Colonic mucosa (tissue), 4 donors: ENCODE results near the gene PIK3C3. TPM values are rescaled to one million over a fixed set of nuclear protein-coding genes. Genes with fewer than 3 reads are reported as not detected.

Experiments used
- DNase-seq: peaks from one replicate; pipeline ENCODE4 v3.0.0-alpha.2; 2020
- H3K27ac ChIP-seq: fragments of 200-600 bp; one replicate; pipeline ENCODE4 v1.8.0; 2021
- H3K27me3 ChIP-seq: fragments of 200-600 bp; one replicate; pipeline ENCODE4 v1.8.0; 2021
- H3K36me3 ChIP-seq: fragments of 200-600 bp; one replicate; pipeline ENCODE4 v1.8.0; 2021
- H3K4me1 ChIP-seq: fragments of 200-600 bp; one replicate; pipeline ENCODE4 v1.8.0; 2021; ENCODE audit warnings: mild to moderate bottlenecking
- H3K4me3 ChIP-seq: fragments of 200-600 bp; one replicate; pipeline ENCODE4 v1.8.0; 2021
- H3K9ac ChIP-seq, 2 donors: one replicate each; pipeline ENCODE4 v1.7.0; 2013; ENCODE audit warnings: control low read depth in 2 of 2, low read depth in 2 of 2, low read length in 2 of 2
- H3K9me3 ChIP-seq: fragments of 200-600 bp; one replicate; pipeline ENCODE4 v1.8.0; 2021
- intact Hi-C: fragments of 100-400 bp; cut with DNase I; formaldehyde crosslinking; loops from one replicate; pipeline ENCODE4 v1.14.1; 2022
- total RNA-seq, 2 donors: library from RNA; stranded (reverse); fragmentation: NEBNext Ultra II Directional in 1 of 2; extraction: Animal tissue kit (Norgen Biotek cat#: 25700) in 1 of 2; gene quantifications; one replicate each; pipeline ENCODE4 v1.2.1, GENCODE V29; 2021
- TF ChIP-seq, protein P1 (sequence below): fragments of 200-600 bp; IDR thresholded peaks from one replicate; pipeline ENCODE4 v1.8.0; 2022; ENCODE audit warnings: antibody characterized with exemption, mild to moderate bottlenecking
- donor health status: healthy.
- donor health status: DM: no; HTN: no; CAD: no.
- donor health status: DM: no; HTN: no; CAD: no.

PIK3C3 gene
- total RNA-seq, 2 donors from 2014 or later: 32.0 to 40.3 TPM

DNA sequence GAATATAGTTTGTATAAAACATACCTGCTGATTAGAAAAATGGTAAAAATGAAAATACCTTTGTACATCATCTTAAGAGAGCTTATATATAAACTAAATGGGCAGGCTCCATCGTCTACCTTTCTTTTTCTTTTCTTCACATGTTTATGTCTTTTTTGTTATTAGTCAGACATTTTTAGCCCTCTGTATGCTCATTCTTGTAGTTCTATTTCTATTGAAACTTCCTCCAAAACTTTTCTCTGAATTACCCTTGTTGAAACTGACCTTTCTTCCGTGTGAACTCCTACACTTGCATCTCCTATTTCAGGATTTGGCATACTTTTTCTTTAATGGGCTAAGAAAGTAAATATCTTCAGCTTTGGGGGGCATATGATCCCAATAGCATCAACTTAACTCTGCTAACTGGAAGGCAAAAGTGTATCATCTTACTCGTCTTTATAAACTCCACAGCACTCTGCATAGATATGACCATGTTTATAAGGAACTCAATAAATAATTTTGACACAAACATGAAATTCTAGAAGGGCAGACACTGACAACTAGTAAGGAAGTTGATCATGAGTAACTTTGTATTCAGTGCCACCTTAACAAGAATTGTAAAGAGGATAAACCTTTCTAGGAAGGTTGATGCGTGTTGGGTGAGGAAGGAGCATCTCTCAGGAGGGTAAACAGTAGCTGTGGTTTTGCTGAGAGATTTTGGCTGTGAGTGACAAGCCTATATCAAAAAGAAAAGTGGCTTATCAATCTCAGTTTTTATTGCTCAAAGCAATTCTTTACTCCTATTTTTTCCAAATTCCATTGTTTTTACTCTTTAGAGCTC lies 127.6 kb downstream of the PIK3C3 start:
- H3K4me1 ChIP-seq: no peaks in the 10 kb centered on the region
- H3K4me3 ChIP-seq: no peak overlapping the region
- intact Hi-C loops: no loop called here
- no peaks in the 10 kb centered on the region for H3K36me3 ChIP-seq
- DNase-seq: no peak
- TF ChIP-seq, protein P1, sequence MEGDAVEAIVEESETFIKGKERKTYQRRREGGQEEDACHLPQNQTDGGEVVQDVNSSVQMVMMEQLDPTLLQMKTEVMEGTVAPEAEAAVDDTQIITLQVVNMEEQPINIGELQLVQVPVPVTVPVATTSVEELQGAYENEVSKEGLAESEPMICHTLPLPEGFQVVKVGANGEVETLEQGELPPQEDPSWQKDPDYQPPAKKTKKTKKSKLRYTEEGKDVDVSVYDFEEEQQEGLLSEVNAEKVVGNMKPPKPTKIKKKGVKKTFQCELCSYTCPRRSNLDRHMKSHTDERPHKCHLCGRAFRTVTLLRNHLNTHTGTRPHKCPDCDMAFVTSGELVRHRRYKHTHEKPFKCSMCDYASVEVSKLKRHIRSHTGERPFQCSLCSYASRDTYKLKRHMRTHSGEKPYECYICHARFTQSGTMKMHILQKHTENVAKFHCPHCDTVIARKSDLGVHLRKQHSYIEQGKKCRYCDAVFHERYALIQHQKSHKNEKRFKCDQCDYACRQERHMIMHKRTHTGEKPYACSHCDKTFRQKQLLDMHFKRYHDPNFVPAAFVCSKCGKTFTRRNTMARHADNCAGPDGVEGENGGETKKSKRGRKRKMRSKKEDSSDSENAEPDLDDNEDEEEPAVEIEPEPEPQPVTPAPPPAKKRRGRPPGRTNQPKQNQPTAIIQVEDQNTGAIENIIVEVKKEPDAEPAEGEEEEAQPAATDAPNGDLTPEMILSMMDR: no peak
- no peak overlapping the region for H3K9ac ChIP-seq
- H3K9me3 ChIP-seq: no peaks in the 10 kb centered on the region
- no peaks in the 10 kb centered on the region for H3K27me3 ChIP-seq
- no peak overlapping the region for H3K27ac ChIP-seq

DNA sequence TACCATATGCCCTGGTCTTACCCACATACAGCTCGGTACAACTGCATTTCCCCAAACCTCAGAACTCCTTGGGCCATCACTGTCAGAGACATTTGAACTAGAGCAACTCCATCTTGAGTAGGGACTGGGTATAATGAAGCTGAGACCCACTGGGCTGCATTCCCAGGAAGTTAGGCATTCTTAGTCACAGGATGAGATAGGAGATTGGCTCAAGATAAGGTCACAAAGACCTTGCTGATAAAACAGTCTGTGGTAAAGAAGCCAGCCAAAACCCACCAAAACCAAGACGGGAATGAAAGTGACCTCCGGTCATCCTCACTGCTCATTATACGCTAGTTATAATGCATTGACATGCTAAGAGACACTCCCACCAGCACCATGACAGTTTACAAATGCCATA lies 131.3 kb downstream of the PIK3C3 start:
- Histone ChIP-seq H3K4me3 (no peak overlapping the region), H3K36me3 (no peaks in the 10 kb centered on the region), H3K27me3 (no peaks in the 10 kb centered on the region), H3K9me3 (no peaks in the 10 kb centered on the region), H3K9ac (no peak overlapping the region), H3K27ac (no peak overlapping the region), H3K4me1 (no peaks in the 10 kb centered on the region)
- TF ChIP-seq, protein P1: no peak
- DNase-seq: no peak
- intact Hi-C loops: no loop called here

DNA sequence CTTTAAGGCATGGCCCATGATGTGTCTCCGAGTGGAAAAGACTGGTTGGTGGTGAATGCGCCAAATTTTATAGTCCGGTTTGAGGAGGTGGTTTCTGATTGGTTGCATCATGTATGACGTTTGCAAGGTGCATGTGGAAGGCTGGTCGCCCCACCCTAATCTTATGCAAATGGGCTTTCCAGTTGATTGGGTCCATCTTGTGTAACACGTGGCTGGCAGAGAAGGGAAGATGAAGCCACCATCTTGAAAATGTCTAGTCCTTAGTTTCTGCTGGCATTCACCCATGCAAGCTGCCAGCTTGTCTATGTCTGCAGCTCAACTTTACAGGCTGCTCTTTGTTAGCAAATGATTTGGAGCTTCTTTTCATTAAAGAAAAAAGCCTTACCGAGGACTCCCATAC lies 132.2 kb downstream of the PIK3C3 start:
- Histone ChIP-seq H3K36me3 (no peaks in the 10 kb centered on the region), H3K9me3 (no peaks in the 10 kb centered on the region), H3K4me1 (no peaks in the 10 kb centered on the region), H3K27ac (no peak overlapping the region), H3K4me3 (no peak overlapping the region), H3K9ac (no peak overlapping the region), H3K27me3 (no peaks in the 10 kb centered on the region)
- intact Hi-C loops: no loop called here
- DNase-seq: no peak
- TF ChIP-seq, protein P1: no peak

DNA sequence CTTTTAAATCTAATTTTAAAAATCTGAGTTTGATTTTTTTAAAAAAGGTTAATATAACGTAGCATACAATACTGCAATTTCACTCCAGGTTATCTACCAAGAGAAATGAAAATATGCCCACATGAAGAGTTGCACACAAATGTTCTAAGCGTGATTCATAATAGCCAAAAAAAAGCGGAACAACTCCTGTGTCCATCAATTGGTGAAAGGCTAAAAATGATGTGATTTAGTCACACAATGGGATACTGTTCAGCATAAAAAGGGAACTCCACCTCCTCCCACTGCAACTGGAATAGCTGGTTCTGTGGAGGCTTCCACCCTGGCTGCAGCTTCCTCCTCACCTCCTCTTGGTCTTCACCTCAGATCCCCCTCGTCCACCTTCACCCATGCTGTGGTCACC lies 132.8 kb downstream of the PIK3C3 start:
- no peaks in the 10 kb centered on the region for H3K4me1 ChIP-seq
- H3K27ac ChIP-seq: no peak overlapping the region
- H3K27me3 ChIP-seq: no peaks in the 10 kb centered on the region
- TF ChIP-seq, protein P1: no peak
- H3K9ac ChIP-seq: no peak overlapping the region
- DNase-seq: no peak
- intact Hi-C loops: no loop called here
- H3K4me3 ChIP-seq: no peak overlapping the region
- H3K36me3 ChIP-seq: no peaks in the 10 kb centered on the region
- no peaks in the 10 kb centered on the region for H3K9me3 ChIP-seq

DNA sequence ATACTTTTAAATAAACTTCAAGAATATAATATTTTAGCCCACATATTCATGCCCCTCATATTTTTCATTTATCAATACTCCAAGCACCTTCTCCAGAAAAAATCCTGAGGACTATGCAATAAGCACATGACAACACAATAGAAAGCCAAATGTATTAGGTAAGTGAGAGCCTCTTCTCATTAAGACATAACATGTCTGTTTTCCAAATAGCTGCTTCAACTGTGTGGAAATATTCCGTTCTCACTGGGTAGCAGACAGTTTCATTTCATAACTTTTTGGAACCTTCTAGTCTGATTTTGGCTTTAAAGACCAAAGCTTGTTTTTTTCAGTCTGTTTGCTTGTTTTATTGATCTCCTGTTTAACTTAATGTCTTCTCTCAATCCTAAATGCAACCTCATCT lies 137.8 kb downstream of the PIK3C3 start:
- no peak overlapping the region for H3K9ac ChIP-seq
- H3K4me3 ChIP-seq: no peak overlapping the region
- intact Hi-C loops: no loop called here
- no peaks in the 10 kb centered on the region for H3K4me1 ChIP-seq
- DNase-seq: no peak
- TF ChIP-seq, protein P1: no peak
- no peaks in the 10 kb centered on the region for H3K36me3 ChIP-seq
- no peak overlapping the region for H3K27ac ChIP-seq
- no peaks in the 10 kb centered on the region for H3K9me3 ChIP-seq
- no peaks in the 10 kb centered on the region for H3K27me3 ChIP-seq
